ENCODE measurements around the gene EPHX1.
"Not testable (repeated sequence)": the region's sequence is repeated elsewhere in the genome, so short reads cannot be mapped to it uniquely, and the experiment has no call there.

The EPHX1 gene

DNA sequence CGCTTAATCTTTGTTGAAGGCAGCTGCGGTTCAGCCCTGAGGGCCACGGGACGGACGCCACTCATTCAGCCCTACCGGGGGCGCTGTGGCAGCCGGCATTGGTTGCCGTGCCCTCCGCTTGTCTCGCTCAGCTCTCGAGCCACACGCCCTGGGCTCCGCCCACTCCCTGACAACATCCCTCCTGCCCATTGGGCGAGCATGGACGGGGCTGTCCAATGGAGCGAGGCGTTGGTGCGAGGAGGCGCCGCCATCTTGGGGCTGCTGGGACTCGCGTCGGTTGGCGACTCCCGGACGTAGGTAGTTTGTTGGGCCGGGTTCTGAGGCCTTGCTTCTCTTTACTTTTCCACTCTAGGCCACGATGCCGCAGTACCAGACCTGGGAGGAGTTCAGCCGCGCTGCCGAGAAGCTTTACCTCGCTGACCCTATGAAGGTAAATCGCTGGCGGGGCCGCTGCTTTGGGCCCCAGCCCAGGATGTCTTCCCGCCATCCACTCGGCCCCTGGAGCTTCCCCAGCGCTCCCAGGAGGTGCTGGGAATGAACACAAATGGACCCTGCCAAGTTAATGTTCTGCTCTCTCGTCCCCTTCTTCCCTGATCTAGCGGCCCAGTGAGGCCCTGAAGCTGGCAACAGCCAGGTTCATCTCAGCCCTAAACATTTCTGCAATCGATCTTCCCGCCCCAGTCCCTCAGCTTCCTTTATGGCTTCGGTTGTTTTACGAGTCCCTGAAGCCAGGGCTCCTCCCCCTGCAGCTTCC lies 32.2 kb upstream of the EPHX1 start, which contains the start of gene SRP9:
Gene SRP9 (plus strand): TSS at position 244 of the 754 bp plus-strand sequence. CDS start 115 bp downstream, at position 359.
- DNase-seq (ENCODE audit: low spot score), result peak; percentile 97

DNA sequence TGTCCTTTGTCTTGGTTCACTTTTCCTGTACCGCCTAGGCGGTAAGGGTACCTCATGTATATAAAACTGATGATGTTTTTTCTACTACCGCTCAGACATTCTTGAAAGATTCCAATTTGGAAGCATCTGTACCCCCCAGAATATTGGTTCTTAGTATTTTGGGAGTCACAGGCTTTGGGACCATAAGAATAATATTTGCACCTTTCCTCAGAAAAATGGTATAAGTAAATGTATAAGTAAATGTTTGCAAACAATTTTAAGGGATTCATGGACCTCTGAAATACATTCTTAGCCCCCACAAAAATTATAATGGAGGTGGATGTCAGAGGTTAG lies 31.6 kb upstream of the EPHX1 start:
- no peak for DNase-seq (ENCODE audit: low spot score)

DNA sequence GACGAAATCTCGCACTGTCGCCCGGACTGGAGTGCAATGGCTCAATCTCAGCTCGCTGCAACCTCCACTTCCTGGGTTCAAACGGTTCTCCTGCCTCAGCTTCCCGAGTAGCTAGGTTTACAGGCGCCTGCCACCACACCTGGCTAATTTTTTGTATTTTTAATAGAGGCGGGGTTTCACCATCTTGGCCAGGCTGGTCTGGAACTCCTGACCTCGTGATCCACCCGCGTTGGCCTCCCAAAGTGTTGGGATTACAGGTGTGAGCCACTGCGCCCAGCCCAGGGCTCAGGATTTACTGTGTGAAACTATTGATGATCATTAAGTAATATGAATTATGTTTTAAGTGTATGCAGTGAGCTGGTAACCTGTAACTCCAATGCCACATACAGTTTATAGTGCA lies 30.8 kb upstream of the EPHX1 start:
- DNase-seq (ENCODE audit: low spot score), result not testable (repeated sequence)

DNA sequence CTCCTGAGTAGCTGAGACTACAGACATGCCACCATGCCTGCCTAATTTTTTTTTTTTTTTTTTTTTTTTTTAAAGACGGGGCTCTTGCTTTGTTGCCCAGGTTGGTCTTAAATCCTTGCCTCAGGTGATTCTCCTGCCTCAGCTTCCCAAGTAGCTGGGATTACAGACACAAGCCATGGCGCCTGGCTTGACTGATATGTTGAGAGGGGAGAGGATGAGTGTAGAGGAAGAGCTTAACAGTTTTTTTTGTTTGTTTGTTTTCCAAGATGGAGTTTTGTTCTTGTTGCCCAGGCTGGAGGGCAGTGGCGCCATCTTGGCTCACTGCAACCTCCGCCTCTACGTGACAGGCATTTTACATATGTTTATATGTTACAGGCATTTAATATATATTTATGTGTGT lies 29.8 kb upstream of the EPHX1 start:
- no peak for DNase-seq (ENCODE audit: low spot score)

DNA sequence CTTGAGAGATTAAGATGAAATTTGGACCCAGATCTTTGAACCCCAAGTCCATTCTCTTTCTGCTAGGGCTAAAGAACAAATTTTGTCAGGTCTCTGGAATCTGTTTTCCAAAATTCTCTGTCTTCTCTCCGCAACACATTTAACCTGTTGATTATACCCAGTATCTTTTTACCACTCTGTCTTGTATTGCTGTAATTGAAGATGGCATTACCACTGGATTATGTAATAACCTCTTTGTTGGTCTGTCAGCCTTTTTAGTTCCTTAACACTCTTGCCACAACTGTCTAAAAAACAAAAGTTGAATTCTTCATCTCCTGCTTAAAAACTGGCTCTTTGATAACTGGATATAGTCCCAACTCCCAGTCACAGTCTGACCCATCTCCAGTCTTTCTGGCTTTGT lies 29.3 kb upstream of the EPHX1 start:
- DNase-seq (ENCODE audit: low spot score), result no peak

DNA sequence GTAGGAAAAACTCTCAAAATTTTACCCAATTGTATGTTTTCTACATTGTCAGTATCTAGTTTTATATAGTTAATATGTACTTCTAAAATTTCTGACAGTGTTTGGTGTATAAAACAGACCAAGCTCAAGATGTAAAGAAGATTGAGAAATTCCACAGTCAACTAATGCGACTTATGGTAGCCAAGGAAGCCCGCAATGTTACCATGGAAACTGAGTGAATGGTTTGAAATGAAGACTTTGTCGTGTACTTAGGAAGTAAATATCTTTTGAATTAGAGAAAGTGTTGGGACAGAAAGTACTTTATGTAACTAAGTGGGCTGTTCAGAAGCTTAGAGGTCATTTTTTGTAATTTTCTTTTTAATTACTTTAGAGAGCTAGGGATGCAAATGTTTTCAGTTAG lies 20.8 kb upstream of the EPHX1 start:
- DNase-seq (ENCODE audit: low spot score), result not testable (repeated sequence)

DNA sequence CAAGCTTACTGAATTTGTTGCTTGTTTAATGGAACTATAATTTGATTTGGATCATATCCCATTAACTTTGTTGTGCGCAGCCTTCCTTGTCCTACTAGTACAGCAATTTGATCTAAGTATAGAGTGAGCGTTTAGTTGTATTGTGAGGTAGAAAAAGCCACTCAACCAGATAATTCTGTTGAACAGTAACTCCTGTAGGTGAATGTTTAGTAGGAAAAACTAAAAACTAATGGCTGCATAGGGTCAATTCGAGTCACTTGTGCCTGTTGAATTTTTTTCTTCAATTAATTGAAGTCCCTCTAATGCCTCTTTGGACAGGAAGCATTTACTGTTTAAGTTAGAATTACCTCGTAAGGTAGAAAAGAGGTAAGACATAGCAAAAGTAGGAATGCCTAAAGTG lies 15.0 kb upstream of the EPHX1 start:
- DNase-seq (ENCODE audit: low spot score), result no peak

DNA sequence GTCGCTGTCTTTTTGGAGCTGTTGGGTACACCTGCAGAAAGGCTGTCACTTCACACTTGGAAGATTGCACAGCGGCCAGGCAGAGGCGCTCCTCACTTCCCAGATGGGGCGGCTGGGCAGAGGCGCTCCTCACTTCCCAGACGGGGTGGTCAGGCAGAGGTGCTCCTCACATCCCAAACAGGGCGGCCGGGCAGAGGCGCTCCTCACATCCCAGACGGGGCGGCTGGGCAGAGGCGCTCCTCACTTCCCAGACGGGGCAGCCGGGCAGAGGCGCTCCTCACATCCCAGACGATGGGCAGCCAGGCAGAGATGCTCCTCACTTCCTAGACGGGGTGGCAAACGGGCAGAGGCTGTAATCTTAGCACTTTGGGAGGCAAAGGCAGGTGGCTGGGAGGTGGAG lies 13.8 kb upstream of the EPHX1 start:
- DNase-seq (ENCODE audit: low spot score), result not testable (repeated sequence)

DNA sequence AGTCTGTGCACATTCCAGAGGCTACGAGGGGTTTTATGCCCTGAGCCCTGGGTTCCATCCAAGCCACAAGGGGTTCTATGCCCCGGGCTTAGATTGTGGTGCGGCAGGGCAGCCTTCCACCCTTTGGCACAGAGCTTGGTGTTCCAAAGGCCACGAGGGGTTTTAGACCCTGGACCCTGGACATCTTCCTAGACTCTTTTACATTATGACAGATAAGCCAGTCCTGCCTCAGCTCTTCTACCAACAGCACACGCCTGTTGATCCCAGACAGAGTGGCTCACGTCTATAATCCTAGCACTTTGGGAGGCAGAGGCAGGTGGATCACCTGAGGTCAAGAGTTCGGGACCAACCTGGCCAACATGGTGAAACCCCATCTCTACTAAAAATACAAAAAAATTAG lies 8.8 kb upstream of the EPHX1 start:
- not testable (repeated sequence) for DNase-seq (ENCODE audit: low spot score)

DNA sequence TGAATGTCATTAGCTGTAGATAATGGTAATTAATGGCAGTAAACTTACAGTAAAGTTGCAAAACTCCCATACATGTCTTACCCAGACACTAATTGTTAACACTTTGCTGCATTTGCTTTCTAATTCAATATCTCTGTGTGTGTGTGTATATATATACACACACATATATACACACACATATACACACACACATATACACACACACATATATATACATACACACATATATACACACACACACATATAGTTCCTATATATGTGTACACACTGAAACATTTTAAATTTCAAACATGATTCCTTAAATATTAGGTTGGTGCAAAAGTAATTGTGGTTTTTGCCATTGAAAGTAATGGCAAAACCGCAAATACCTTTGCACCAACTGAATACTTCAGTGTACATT lies 3.7 kb upstream of the EPHX1 start:
- no peak for DNase-seq (ENCODE audit: low spot score)

DNA sequence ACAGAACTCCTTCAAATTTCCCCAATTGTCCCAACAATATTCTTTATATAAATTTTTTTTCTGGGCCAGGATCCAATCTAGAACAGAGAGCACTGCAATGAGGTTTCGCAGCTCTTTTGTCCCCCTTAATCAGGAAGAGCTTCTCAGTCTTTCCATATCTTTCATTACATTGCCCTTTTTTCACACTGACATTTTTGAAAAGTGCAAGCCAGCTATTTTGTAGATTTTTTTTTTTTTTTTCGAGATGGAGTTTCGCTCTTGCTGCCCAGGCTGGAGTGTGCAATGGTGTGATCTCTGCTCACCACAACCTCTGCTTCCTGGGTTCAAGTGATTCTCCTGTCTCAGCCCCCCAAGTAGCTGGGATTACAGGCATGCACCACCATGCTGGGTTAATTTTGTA lies 3.2 kb upstream of the EPHX1 start:
- not testable (repeated sequence) for DNase-seq (ENCODE audit: low spot score)

DNA sequence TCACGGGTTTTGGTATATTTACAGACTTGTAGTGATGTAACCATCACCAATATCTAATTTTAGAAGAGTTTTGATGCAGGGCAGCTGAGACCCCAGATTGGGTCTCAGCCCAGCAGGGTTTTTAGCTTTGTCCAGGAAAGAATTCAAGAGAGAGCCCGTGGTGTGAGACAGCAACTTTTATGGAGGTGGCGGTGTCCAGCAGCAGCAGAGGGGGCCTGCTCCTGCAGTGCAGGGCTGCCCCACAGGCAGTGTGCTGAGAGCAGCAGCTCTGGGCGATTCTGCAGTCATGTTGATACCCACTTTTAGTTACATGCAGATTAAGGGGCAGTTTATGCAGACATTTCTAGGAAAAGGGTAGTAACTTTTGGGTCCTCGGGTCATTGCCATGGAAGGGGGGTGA lies 1.8 kb upstream of the EPHX1 start:
- no peak for DNase-seq (ENCODE audit: low spot score)

DNA sequence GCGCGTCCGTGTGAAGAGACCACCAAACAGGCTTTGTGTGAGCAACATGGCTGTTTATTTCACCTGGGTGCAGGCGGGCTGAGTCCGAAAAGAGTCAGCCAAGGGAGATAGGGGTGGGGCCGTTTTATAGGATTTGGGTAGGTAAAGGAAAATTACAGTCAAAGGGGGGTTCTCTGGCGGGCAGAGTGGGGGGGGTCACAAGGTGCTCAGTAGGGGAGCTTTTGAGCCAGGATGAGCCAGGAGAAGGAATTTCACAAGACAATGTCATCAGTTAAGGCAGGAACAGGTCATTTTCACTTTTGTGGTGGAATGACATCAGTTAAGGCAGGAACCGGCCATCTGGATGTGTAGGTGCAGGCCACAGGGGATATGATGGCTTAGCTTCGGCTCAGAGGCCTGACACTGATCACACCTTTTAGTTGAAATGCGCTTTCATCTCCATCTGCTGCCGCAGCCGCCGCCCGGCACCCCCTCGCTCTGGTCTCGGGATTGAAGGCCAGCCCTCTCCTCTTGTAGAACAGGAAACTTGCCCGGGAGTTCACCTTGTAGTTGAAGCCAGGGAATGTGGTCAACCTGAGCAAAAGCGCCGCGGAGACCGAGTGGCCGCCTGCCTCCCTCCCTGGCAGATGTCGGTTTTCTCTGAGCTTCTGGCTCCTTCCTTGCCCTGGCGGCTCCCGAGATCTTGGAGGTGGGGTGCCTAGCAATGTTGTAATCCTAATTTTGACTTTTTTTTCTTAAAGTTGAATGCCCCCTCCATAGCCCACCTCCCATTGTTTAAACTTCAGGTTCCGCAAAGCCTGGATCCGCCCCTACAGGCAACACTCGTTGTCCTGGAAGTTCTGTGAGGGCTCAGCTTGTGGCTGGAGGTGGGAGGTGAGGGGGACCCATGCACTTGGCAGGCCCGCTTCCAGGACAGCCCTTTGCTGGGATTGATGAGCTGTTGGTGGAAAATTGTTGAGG lies 935 bp downstream of the EPHX1 start:
- peak; percentile 57 for DNase-seq (ENCODE audit: low spot score)

DNA sequence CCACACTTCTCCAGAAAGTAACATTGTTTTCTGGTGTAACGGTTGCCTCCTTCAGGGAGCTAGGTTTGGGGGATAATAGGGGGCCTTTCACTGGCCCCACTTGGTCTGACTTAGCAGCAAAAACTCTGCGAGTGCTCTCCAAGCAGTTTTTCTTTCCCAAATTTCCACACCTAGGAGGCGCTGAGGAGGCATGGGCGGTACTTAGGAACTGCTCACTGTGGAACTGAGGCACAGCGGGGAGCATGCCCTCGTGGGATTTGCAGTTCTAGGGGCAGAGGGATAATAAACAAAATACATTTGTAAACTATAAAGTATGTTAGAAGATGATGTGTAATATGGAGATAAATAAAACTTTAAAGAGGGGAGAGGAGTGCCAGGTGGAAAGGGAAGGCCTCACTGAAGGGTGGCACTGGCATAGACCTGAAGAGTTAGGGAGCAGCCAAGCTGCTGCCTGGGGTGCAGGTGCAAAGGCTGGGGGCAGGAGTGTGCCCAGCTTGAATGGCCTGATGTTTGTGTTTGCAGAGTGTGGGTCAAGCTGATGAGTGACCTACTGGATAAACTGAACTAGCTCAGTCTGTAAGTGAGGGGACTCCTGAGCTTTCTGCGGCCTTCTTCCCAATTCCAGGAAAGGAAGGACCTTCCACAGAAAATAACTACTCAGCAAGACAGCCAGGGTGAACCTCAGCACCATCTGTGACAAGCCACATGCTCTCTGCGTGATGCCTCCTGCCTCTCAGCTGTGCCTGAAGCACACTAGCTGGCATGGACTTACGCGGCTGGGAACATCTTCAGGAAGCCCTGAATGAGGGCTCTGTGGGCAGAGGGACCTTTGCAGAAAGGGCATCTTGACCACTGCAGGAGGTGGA lies 1.9 kb downstream of the EPHX1 start:
- DNase-seq (ENCODE audit: low spot score), result peak; percentile 56

DNA sequence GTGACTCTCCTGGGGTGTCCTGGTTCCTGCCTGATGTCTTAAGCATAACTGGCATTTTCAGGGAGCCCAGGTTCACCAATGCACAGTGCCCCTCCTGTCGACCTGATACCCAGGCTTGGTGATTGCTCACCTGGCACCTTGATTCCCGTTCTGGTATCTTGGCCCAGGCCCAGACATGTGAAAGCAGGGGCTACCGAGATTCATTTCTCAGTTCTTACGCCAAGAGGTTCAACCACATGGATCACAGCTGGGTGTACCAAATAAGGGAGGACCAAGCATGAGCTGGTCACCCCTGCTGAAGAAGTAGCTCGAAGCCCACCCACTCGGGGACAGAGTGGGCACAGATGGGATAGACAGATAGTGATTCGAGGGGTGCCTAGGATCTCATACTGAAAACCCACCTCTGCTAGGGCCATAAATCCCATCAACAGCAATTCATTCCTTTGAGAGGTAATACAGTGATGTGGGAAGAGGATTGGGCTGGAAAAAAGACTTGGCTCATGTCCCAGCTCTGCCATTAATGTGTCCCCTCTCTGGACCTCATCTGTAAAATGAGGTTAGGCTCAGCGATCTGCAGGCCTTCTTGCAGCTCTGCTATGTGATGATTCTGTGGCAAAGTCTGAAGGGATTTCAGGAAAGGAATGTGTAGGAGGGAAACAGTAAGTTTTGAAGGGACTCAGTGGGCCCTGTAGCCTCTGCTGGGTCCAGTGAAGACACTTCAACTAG lies 2.7 kb downstream of the EPHX1 start:
- DNase-seq (ENCODE audit: low spot score), result no peak

DNA sequence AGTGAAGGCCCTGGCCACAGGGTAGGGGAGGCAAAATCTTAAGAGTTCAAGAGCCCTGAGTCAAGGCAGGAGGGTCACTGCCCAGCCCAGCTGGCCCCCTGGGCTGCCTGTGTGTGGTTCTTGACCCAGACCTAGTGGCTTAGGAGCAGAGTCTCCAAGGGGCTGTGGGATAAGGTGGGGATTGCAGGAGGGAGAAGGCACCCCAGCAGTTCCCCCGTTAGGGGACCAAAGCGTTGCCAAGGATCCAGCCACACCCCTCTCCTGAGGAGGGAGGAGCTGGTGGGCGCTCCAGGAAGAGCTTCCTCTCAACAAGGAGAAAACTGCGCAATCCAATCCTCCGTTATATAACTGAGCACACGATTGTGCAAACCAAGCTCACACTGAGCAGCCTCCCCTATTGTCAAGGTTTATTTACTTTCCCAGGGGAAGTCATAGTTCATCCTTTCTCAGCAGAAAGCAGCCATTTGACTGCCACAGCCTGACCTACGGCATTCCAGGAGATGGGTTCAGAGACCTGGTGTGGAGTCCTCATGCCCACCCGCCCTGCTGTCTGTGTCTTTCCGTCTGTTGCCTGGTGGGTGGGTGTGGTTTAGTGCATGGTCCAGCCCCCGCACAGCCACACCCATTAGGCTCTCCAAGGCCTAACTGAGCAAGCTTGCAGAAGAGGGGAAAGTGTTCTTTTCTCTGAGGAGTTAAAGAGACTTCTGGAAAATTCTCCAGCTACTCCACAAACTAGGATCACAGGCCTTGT lies 3.5 kb downstream of the EPHX1 start:
- DNase-seq (ENCODE audit: low spot score), result peak; percentile 93

DNA sequence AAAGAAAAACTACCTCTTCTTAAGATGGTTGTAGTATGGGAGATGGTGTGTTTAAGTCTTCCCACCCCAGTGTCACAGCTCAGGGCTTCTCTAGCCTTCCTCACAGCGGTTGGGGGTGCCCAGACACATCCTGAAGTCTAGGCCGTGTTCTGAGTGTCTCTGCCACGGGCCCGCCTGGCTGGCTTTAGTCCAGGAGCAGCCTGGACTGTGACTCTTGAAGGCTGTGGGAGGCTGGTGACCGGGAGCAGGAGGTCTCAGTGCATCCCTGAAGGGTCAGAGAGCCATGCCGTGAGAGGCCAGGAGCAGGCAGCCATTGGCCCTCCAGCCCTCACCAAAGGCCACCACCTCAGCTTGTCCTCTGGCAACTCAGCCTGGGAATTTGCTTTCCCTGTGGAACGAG lies 4.5 kb downstream of the EPHX1 start:
- DNase-seq (ENCODE audit: low spot score), result no peak

DNA sequence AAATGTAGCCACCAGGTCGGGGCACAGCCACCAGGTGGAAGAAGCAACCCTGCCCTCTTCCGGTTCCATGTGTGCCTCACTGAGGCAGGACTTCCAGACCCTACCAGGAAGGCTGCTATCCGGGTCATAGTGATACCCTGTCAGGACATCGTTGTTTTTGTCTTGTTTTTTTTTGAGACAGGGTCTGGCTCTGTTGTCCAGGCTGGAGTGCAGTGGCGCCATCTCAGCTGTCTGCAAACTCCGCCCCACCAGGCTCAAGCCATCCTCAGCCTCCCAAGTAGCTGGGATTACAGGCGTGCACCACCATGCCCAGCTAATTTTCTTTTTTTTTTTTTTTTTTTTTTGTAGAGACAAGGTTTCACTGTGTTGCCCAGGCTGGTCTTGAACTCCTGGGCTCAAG lies 5.2 kb downstream of the EPHX1 start:
- DNase-seq (ENCODE audit: low spot score), result not testable (repeated sequence)

DNA sequence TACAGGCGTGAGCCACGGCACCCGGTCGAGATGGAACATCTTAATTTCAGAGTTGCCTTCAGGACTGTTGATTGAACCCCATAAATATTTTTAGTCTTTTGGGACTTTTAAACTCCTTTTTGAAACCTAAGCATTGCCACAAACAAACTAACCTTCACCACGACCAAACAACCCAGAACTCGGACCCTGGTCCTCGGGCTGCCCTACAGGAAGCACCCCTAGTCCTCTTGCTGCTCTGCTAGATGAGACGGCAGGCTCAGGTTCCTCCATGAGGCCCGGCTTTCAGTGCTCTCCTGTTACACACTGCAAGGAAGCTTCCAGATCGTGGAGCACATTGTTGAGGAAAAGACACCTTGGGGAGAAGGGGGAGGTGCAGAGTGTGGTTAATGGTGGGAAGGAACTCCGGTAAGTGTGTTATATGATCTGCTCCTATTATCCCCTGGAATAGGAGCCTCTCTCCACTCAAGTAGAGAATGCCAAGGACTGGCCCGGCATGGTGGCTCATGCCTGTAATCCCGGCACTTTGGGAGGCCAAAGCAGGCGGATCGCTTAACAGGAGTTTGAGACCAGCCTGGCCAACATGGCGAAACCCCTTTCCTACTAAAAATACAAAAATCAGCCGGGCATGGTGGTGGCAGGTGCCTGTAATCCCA lies 5.7 kb downstream of the EPHX1 start:
- DNase-seq (ENCODE audit: low spot score), result no peak
